Thyroid gland (tissue), 4 donors: Measurements from ENCODE around the gene ADAM29.
"Not testable (repeated sequence)": the region's sequence is repeated elsewhere in the genome, so short reads cannot be mapped to it uniquely, and the experiment has no call there.

Experiments
- CTCF ChIP-seq, 6 experiments: fragments of 200-600 bp in 3 of 6; fragments of 450-650 bp in 3 of 6; sonication (generic) in 3 of 6; IDR thresholded peaks; one replicate each; pipeline ENCODE4 v1.5.1; 2016 to 2019; ENCODE audit warnings: antibody characterized with exemption in 6 of 6, mild to moderate bottlenecking in 2 of 6, inconsistent platforms in 1 of 6, moderate library complexity in 1 of 6
- POLR2A ChIP-seq, 2 donors: fragments of 450-650 bp; IDR thresholded peaks; one replicate each; pipeline ENCODE4 v1.6.1; 2017; ENCODE audit warnings: antibody characterized with exemption in 2 of 2, mild to moderate bottlenecking in 2 of 2, moderate library complexity in 1 of 2

GRCh38 chr4:174983870-174984269 is 65.7 kb downstream of the ADAM29 start:
- TF ChIP-seq POLR2A, CTCF (IDR thresholded peaks at IDR 0.05): not testable (repeated sequence)
